C4-2B (cell line): ENCODE measurements around the gene KPTN.

Source experiments
- CTCF ChIP-seq: fragments of 450-650 bp; conservative IDR thresholded peaks from 2 replicates; pipeline ENCODE4 v1.5.1; 2017; ENCODE audit warnings: mild to moderate bottlenecking
- ZFX ChIP-seq: fragments of 450-650 bp; IDR thresholded peaks from 2 replicates; pipeline ENCODE4 v1.6.1; 2017

DNA sequence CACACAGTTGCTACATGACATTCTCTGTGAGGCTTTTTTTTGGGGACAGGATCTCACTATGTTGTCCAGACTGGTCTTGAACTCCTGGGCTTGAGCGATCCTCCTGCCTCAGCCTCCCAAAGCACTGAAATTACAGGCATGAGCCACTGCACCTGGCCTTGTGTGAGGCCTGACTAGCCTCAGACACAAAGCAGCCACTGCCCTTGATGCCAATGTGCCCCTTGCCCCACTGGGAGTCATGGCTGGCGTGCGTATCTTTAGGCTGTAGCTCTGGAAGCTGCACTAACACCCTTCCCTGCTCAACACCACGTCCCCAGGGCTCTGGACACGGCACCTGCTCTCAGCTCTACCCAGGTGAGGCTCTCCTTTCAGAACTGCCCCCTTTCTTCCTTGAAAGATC is 14.5 kb upstream of the KPTN start:
- TF ChIP-seq CTCF (no peak), ZFX (no peak)
